Tibial nerve (tissue), 4 donors: ENCODE data around the gene NEMP1. TPM values are rescaled to one million over a fixed set of nuclear protein-coding genes. Genes with fewer than 3 reads are reported as not detected.
A peak's percentile ranks its signal among the peaks of the same experiment; 100 is the strongest.

ENCODE experiments used
- DNase-seq, 2 donors: peaks; one replicate each; pipeline ENCODE4 v3.0.0-alpha.2; 2019; ENCODE audit warnings: low spot score in 2 of 2
- H3K27ac ChIP-seq, 4 donors: fragments of 200-600 bp; sonication (generic) in 3 of 4; one replicate each; pipeline ENCODE4 v1.5.1; 2017 to 2019; ENCODE audit warnings: mild to moderate bottlenecking in 1 of 4
- H3K27me3 ChIP-seq, 2 donors: fragments of 200-600 bp; sonication (generic) in 1 of 2; one replicate each; pipeline versions ENCODE4 v1.5.1 to v1.6.0; 2017 to 2019
- H3K36me3 ChIP-seq, 3 donors: fragments of 200-600 bp; sonication (generic); one replicate each; pipeline ENCODE4 v1.5.1; 2018 to 2019
- H3K4me1 ChIP-seq, 4 donors: fragments of 200-600 bp; sonication (generic) in 3 of 4; one replicate each; pipeline ENCODE4 v1.5.1; 2017 to 2019
- H3K4me3 ChIP-seq, 4 donors: fragments of 200-600 bp; sonication (generic) in 3 of 4; one replicate each; pipeline ENCODE4 v1.5.1; 2017 to 2019; ENCODE audit warnings: mild to moderate bottlenecking in 1 of 4, moderate library complexity in 1 of 4
- H3K9me3 ChIP-seq, 4 donors: fragments of 200-600 bp; sonication (generic) in 3 of 4; one replicate each; pipeline ENCODE4 v1.5.1; 2017 to 2019
- CTCF ChIP-seq, 5 experiments: fragments of 200-600 bp in 3 of 5; fragments of 450-650 bp in 2 of 5; sonication (generic) in 3 of 5; IDR thresholded peaks; one replicate each; pipeline ENCODE4 v1.5.1; 2016 to 2019; ENCODE audit warnings: antibody characterized with exemption in 5 of 5, mild to moderate bottlenecking in 3 of 5, moderate library complexity in 2 of 5
- EP300 ChIP-seq, 2 donors: sonication (generic); formaldehyde crosslinking; IDR thresholded peaks; one replicate each; pipeline ENCODE4 v1.6.1; 2017; ENCODE audit warnings: antibody characterized with exemption in 2 of 2, mild to moderate bottlenecking in 1 of 2
- POLR2A ChIP-seq, 2 donors: fragments of 450-650 bp; IDR thresholded peaks; one replicate each; pipeline ENCODE4 v1.6.1; 2017; ENCODE audit warnings: antibody characterized with exemption in 2 of 2, mild to moderate bottlenecking in 2 of 2, moderate library complexity in 2 of 2
- WGBS, 2 donors: methylation state at CpG; one replicate each; pipeline ENCODE4 v1.1.5; 2018; 5-methylcytosine and 5-hydroxymethylcytosine counted together
- total RNA-seq, 4 donors: library from RNA; depleted of rRNA; stranded (reverse); fragments of >200 nt; gene quantifications; one replicate each; pipeline ENCODE4 v1.1.0, GENCODE V29; 2016

Gene NEMP1
- total RNA-seq, 4 donors from 2014 or later, result 4.8 to 10.2 (median 6.6) TPM

- peaks cover 0 to 3% of the 10 kb centered on the region in 2 donors for H3K27me3 ChIP-seq
- WGBS, 2 donors, result 48 to 51% methylated on average over 12 of the region's 12 CpGs
- H3K27ac ChIP-seq, result no peak overlapping the region
- H3K4me3 ChIP-seq, result no peak overlapping the region
- peaks cover 0 to 15% (median 6%) of the 10 kb centered on the region in 4 donors for H3K4me1 ChIP-seq
- H3K9me3 ChIP-seq, result no peaks in the 10 kb centered on the region
- no peaks in the 10 kb centered on the region for H3K36me3 ChIP-seq
- DNase-seq, result no peak
- TF ChIP-seq EP300 (IDR thresholded peaks at IDR 0.05), result no peak
- TF ChIP-seq CTCF (IDR thresholded peaks at IDR 0.05), result no peak
- TF ChIP-seq POLR2A (IDR thresholded peaks at IDR 0.05), result no peak
Measured at GRCh38 chr12:57011438-57012424, 66.9 kb downstream of the NEMP1 start.

- Histone ChIP-seq H3K4me3 (no peak overlapping the region), H3K27ac (no peak overlapping the region), H3K4me1 (peaks cover 0 to 17% (median 7%) of the 10 kb centered on the region in 4 donors), H3K36me3 (no peaks in the 10 kb centered on the region), H3K27me3 (peaks cover 0 to 3% of the 10 kb centered on the region in 2 donors), H3K9me3 (no peaks in the 10 kb centered on the region)
- TF ChIP-seq EP300 (IDR thresholded peaks at IDR 0.05) (no peak), CTCF (IDR thresholded peaks at IDR 0.05) (no peak), POLR2A (IDR thresholded peaks at IDR 0.05) (no peak)
- WGBS, 2 donors, result 46 to 66% methylated on average over 4 of the region's 4 CpGs
- no peak for DNase-seq
Measured at GRCh38 chr12:57010627-57011247, 67.9 kb downstream of the NEMP1 start.

GRCh38 chr12:57009949-57010626 lies 68.5 kb downstream of the NEMP1 start:
- Histone ChIP-seq H3K27me3 (peaks cover 0 to 3% of the 10 kb centered on the region in 2 donors), H3K36me3 (no peaks in the 10 kb centered on the region), H3K27ac (no peak overlapping the region), H3K4me1 (peaks cover 0 to 23% (median 13%) of the 10 kb centered on the region in 4 donors), H3K9me3 (no peaks in the 10 kb centered on the region), H3K4me3 (no peak overlapping the region)
- WGBS, 2 donors, result 87 to 92% methylated on average over 5 of the region's 5 CpGs
- no peak for DNase-seq
- TF ChIP-seq CTCF (IDR thresholded peaks at IDR 0.05), result no peak
- TF ChIP-seq EP300 (IDR thresholded peaks at IDR 0.05), result no peak
- no peak for TF ChIP-seq POLR2A (IDR thresholded peaks at IDR 0.05)

- peaks cover 0 to 35% (median 16%) of the 10 kb centered on the region in 4 donors for H3K4me1 ChIP-seq
- H3K4me3 ChIP-seq, result no peak overlapping the region
- TF ChIP-seq POLR2A (IDR thresholded peaks at IDR 0.05) (no peak), CTCF (IDR thresholded peaks at IDR 0.05) (peak; percentile 54 to 64 (median 61))
- no peak overlapping the region for H3K27ac ChIP-seq
- H3K9me3 ChIP-seq, result no peaks in the 10 kb centered on the region
- H3K27me3 ChIP-seq, result no peaks in the 10 kb centered on the region
- peaks cover 0 to 17% (median 0%) of the 10 kb centered on the region in 3 donors for H3K36me3 ChIP-seq
- DNase-seq, result no peak
Measured at GRCh38 chr12:57008178-57008577, 70.4 kb downstream of the NEMP1 start.
